ENCODE measurements around the gene C2CD4A.

C2CD4A gene

GRCh38 chr15:62060113-62060895, 6.5 kb upstream of the C2CD4A start, which contains the start of gene VPS13C:
TSS of gene VPS13C (minus strand) at chr15:62060447. CDS start at chr15:62060374, 73 bp downstream.
- peak; percentile 76 for DNase-seq

GRCh38 chr15:62060896-62061280, 5.9 kb upstream of the C2CD4A start:
- DNase-seq: no peak

- no peak for DNase-seq
These were observed 2.7 kb upstream of the C2CD4A start for GRCh38 chr15:62063825-62064635.

GRCh38 chr15:62067448-62068044, 769 bp downstream of the C2CD4A start:
- peak; percentile 17 for DNase-seq

GRCh38 chr15:62068071-62068809, 1.5 kb downstream of the C2CD4A start:
- no peak for DNase-seq

GRCh38 chr15:62068810-62069167, 2.0 kb downstream of the C2CD4A start:
- DNase-seq: no peak

GRCh38 chr15:62069551-62069950, 2.8 kb downstream of the C2CD4A start:
- DNase-seq: no peak

- peak; percentile 20 for DNase-seq
These were observed 5.0 kb downstream of the C2CD4A start for GRCh38 chr15:62071711-62072308.

- peak; percentile 71 for DNase-seq
These were observed 9.0 kb downstream of the C2CD4A start for GRCh38 chr15:62075595-62076277.

GRCh38 chr15:62079594-62079993, 12.8 kb downstream of the C2CD4A start:
- DNase-seq: no peak

GRCh38 chr15:62083194-62084154, 16.7 kb downstream of the C2CD4A start:
- DNase-seq: no peak

GRCh38 chr15:62085740-62086139, 19.0 kb downstream of the C2CD4A start:
- DNase-seq: no peak

GRCh38 chr15:62087671-62088352, 21.0 kb downstream of the C2CD4A start:
- DNase-seq: no peak

- DNase-seq: no peak
These were observed 21.5 kb downstream of the C2CD4A start for GRCh38 chr15:62088353-62088693.

GRCh38 chr15:62089616-62090015, 22.8 kb downstream of the C2CD4A start:
- peak; percentile 30 for DNase-seq

GRCh38 chr15:62090988-62091387, 24.2 kb downstream of the C2CD4A start:
- no peak for DNase-seq

GRCh38 chr15:62093809-62094208, 27.0 kb downstream of the C2CD4A start:
- DNase-seq: no peak

- DNase-seq: no peak
These were observed 27.6 kb downstream of the C2CD4A start for GRCh38 chr15:62094388-62094787.

GRCh38 chr15:62099094-62099601, 32.4 kb downstream of the C2CD4A start:
- no peak for DNase-seq

GRCh38 chr15:62103431-62103830, 36.7 kb downstream of the C2CD4A start:
- DNase-seq: no peak

Data from DMS79 treated with DMSO at 0.1 percent for 48 hours (cell line).